Testis (tissue), 2 donors: ENCODE data around the gene FAM124A.

ENCODE experiments used
- CTCF ChIP-seq, 3 experiments: fragments of 450-650 bp in 2 of 3; fragments of 200-600 bp in 1 of 3; sonication (generic) in 1 of 3; IDR thresholded peaks; one replicate each; pipeline ENCODE4 v1.5.1; 2016 to 2019; ENCODE audit warnings: antibody characterized with exemption in 3 of 3, mild to moderate bottlenecking in 2 of 3, moderate library complexity in 1 of 3
- POLR2A ChIP-seq: fragments of 450-650 bp; IDR thresholded peaks from one replicate; pipeline ENCODE4 v1.6.1; 2017; ENCODE audit warnings: antibody characterized with exemption, mild to moderate bottlenecking, moderate library complexity

- no peak for TF ChIP-seq POLR2A
- no peak for TF ChIP-seq CTCF (IDR thresholded peaks at IDR 0.05)
These were observed 30.8 kb downstream of the FAM124A start for GRCh38 chr13:51252954-51253532.
